Mucosa of rectum (tissue), 2 donors: ENCODE data around the gene CMC2.
A peak's percentile ranks its signal among the peaks of the same experiment; 100 is the strongest.

Source experiments
- H3K27ac ChIP-seq, 2 donors: one replicate each; pipeline ENCODE4 v1.7.0; 2013; ENCODE audit warnings: inconsistent platforms in 2 of 2, low read depth in 2 of 2, low read length in 2 of 2
- H3K27me3 ChIP-seq, 2 donors: one replicate each; pipeline ENCODE4 v1.7.0; 2013; ENCODE audit warnings: low read length in 2 of 2; ENCODE audit not compliant: control insufficient read depth in 2 of 2, insufficient read depth in 2 of 2
- H3K36me3 ChIP-seq, 2 donors: one replicate each; pipeline ENCODE4 v1.7.0; 2013; ENCODE audit warnings: low read length in 2 of 2; ENCODE audit not compliant: control insufficient read depth in 2 of 2, insufficient read depth in 2 of 2
- H3K4me1 ChIP-seq, 2 donors: one replicate each; pipeline ENCODE4 v1.7.0; 2013; ENCODE audit warnings: low read length in 2 of 2, mild to moderate bottlenecking in 1 of 2; ENCODE audit not compliant: control insufficient read depth in 2 of 2, insufficient read depth in 2 of 2
- H3K4me3 ChIP-seq, 2 donors: one replicate each; pipeline ENCODE4 v1.7.0; 2013; ENCODE audit warnings: low read length in 2 of 2
- H3K9ac ChIP-seq, 2 donors: one replicate each; pipeline ENCODE4 v1.7.0; 2013; ENCODE audit warnings: low read length in 2 of 2, low read depth in 1 of 2, mild to moderate bottlenecking in 1 of 2
- H3K9me3 ChIP-seq, 2 donors: one replicate each; pipeline ENCODE4 v1.7.0; 2013; ENCODE audit warnings: low read length in 2 of 2; ENCODE audit not compliant: control insufficient read depth in 2 of 2
- donor health status: healthy.
- donor health status: Normal muscosa, but diverticular disease.

Gene CMC2

DNA sequence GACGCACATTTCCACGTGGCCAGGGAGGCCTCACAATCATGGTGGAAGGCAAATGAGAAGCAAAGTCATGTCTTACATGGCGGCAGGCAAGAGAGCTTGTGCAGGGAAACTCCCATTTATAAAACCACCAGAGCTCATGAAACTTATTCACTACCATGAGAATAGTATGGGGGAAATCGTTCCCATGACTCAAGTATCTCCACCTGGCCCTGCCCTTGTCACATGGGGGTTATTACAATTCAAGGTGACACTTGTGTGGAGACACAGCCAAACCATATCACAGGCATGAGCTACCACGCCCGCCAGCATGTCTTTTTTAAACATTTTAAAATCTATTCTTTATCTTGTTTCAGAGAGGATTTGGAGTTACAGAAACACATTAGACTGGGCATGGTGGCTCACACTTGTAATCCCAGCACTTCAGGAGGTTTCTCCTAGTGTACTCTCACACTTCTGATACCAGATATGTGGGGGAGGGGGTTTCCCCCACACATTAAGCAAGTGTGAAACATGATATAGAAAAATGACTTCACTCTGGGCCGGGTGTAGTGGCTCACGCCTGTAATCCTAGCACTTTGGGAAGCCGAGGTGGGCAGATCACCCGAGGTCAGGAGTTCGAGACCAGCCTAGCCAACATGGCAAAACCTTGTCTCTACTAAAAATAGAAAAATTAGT, 23.4 kb upstream of the CMC2 start:
- H3K27ac ChIP-seq, result no peak overlapping the region
- H3K9ac ChIP-seq, result no peak overlapping the region
- H3K27me3 ChIP-seq, result no peaks in the 10 kb centered on the region
- no peaks in the 10 kb centered on the region for H3K4me1 ChIP-seq
- no peaks in the 10 kb centered on the region for H3K9me3 ChIP-seq
- no peak overlapping the region for H3K4me3 ChIP-seq
- H3K36me3 ChIP-seq, result no peaks in the 10 kb centered on the region

DNA sequence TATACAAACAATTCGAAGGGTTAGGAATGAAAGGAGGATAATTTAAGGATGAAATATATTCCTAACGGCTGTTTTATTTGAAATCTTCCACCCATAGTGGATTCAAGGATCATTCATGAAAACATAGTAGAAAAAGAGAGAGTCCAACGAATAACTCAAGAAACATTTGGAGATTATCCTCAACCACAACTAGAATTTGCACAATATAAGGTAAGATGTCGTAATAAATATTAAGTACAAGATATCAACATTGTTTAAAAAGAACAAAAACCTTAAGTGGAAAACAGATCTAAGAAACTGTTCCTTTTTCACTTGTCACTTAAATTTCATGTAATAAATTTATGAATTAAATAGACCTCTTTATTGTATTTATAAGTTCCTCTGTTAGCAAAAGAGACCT, 19.7 kb upstream of the CMC2 start:
- H3K4me3 ChIP-seq, result no peak overlapping the region
- H3K9ac ChIP-seq, result no peak overlapping the region
- peaks cover under 1 to 11% of the 10 kb centered on the region in 2 donors for H3K36me3 ChIP-seq
- H3K9me3 ChIP-seq, result no peaks in the 10 kb centered on the region
- H3K27ac ChIP-seq, result no peak overlapping the region
- H3K27me3 ChIP-seq, result no peaks in the 10 kb centered on the region
- no peaks in the 10 kb centered on the region for H3K4me1 ChIP-seq

DNA sequence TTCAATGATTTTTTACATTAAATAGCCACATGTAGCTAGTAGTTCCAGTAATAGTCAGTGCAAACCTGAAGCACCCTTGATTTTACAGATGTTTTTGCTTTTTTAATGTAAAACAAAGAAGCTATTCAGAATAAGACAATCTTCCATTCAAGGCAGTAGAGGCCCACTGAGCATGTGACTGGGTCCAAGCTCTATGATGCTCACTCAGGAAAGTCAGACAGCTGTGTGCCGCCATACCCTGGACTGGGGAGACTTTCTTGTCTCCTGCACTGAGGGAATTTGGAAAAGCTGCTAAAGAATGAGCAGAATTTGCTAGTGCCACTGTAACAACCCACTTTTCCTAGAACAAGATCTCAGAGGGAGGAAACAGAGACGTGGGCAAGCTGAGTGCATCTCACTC, 11.8 kb upstream of the CMC2 start:
- H3K36me3 ChIP-seq, result peaks cover 24 to 29% of the 10 kb centered on the region in 2 donors
- H3K27ac ChIP-seq, result no peak overlapping the region
- H3K9me3 ChIP-seq, result no peaks in the 10 kb centered on the region
- H3K4me3 ChIP-seq, result no peak overlapping the region
- H3K9ac ChIP-seq, result no peak overlapping the region
- H3K4me1 ChIP-seq, result no peaks in the 10 kb centered on the region
- H3K27me3 ChIP-seq, result no peaks in the 10 kb centered on the region

DNA sequence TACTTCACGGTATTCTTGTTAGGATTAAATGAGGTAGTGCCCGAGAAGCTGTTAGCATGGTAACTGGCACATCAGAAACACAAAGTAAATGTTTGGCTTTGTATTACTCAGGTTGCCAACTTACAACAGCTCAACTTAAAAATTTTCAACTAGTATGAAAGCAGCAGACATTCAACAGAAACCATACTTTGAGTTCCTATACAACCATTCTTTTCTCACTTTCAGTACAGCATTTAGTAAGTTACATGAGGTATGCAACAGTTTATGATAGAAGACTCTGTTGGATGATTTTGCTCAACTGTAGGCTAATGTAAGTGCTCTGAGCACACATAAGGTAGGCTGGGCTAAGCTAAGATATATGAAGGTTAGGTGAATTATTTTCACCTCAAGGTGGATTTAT, 8.0 kb upstream of the CMC2 start:
- H3K27me3 ChIP-seq, result no peaks in the 10 kb centered on the region
- no peaks in the 10 kb centered on the region for H3K9me3 ChIP-seq
- no peaks in the 10 kb centered on the region for H3K4me1 ChIP-seq
- no peak overlapping the region for H3K27ac ChIP-seq
- no peak overlapping the region for H3K9ac ChIP-seq
- H3K4me3 ChIP-seq, result no peak overlapping the region
- peaks cover 11 to 26% of the 10 kb centered on the region in 2 donors for H3K36me3 ChIP-seq

DNA sequence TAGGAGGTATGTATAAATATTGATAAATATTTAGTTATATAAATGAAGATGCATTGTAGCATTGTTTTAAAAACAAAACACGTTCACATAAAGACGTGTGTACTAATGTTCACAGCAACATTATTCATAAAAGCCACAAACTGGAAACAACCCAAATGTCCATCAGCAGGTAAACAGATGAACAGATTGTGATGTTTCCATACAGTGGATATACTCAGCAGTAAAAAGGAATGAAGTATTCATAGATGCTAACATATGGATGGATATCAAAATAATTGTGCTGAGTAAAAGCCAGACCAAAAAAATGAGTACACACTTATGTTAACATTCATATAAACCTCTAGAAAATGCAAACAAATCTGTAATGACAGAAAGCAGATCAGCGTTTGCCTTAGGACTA, 6.3 kb upstream of the CMC2 start:
- Histone ChIP-seq H3K27me3 (no peaks in the 10 kb centered on the region), H3K9me3 (no peaks in the 10 kb centered on the region), H3K4me3 (no peak overlapping the region), H3K9ac (no peak overlapping the region), H3K4me1 (peaks cover 0 to 5% of the 10 kb centered on the region in 2 donors), H3K36me3 (peaks cover 11 to 16% of the 10 kb centered on the region in 2 donors), H3K27ac (no peak overlapping the region)

DNA sequence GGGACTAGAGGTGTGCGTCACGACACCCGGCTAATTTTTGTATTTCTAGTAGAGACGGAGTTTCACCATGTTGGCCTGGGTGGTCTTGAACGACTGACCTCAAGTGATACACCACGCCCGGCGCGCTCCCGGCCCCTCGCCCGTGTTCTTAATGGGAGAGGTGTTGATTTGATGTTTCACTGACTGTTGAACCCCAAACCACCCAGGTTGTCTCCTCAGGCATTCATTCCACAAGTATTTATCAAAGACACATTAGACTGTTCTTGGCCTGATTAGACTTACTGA, 1.8 kb upstream of the CMC2 start:
- Histone ChIP-seq H3K27me3 (no peaks in the 10 kb centered on the region), H3K4me1 (peaks cover 11 to 18% of the 10 kb centered on the region in 2 donors), H3K9me3 (no peaks in the 10 kb centered on the region), H3K27ac (peak overlapping the region; percentile 100), H3K9ac (peak overlapping the region in 1 of 2 donors; percentile 100), H3K4me3 (peak overlapping the region; percentile 86 to 99), H3K36me3 (peaks cover 3% of the 10 kb centered on the region in 2 donors)

DNA sequence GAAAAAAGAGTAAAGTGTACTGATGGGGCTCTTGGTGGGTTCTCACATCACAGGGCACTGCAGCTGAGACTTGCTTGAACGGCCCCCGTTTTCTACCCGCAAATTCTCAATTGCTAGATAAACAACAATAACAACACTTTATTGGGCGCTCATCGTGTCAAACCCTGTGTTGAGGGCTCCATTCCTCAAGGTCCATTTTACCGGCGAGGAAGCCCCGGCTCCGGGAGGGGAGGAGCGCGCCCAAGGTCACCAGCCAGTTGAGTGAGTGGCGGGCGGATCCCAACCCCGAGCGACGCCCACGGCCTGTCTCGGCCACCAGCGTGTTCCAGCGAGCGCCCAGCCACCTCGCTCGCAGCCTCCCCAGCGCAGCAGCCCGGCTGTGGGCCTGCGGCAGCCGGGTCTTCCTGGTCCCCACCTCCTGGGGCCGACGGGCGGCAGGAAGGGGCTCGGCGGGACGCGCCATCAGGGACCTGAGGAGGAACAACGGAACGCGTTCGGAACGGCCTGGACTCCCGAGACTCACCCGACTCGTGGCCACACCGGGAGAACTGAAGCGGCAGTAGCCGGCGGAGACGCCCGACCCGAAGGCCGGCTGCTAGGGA, 373 bp downstream of the CMC2 start:
- Histone ChIP-seq H3K9ac (peak overlapping the region; percentile 98 to 100), H3K36me3 (no peaks in the 10 kb centered on the region), H3K4me1 (peaks cover 16 to 22% of the 10 kb centered on the region in 2 donors), H3K4me3 (peak overlapping the region; percentile 86 to 99), H3K9me3 (no peaks in the 10 kb centered on the region), H3K27me3 (no peaks in the 10 kb centered on the region), H3K27ac (peak overlapping the region; percentile 100)

DNA sequence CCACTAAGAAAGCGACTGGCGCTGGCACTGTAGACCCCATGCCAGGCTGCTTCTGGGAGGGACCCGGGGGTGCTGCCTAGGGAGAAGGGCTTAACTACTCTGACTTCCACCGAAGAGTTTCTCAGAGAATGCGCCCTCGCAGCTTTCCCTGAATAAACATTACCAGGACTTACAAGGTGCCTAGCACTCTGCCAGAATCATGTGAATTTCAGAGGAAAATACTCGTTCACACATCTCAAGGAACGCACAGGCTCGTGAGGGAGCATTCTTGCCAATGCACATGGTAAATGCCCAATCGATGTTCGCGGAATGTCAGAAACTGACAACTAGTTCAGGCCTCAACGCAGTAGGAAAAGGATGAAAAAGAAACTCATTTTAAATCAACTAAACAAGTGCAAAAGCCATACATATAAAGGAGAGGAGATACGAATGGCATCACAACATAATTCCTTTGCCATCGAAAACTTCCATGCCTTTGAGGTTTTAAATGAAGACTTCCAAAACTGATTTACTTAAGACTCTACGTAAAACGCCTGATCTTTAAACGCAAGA, 999 bp downstream of the CMC2 start:
- Histone ChIP-seq H3K36me3 (no peaks in the 10 kb centered on the region), H3K9ac (peak overlapping the region; percentile 98 to 100), H3K27ac (peak overlapping the region; percentile 100), H3K9me3 (no peaks in the 10 kb centered on the region), H3K4me3 (peak overlapping the region; percentile 86 to 99), H3K27me3 (no peaks in the 10 kb centered on the region), H3K4me1 (peaks cover 17 to 22% of the 10 kb centered on the region in 2 donors)

DNA sequence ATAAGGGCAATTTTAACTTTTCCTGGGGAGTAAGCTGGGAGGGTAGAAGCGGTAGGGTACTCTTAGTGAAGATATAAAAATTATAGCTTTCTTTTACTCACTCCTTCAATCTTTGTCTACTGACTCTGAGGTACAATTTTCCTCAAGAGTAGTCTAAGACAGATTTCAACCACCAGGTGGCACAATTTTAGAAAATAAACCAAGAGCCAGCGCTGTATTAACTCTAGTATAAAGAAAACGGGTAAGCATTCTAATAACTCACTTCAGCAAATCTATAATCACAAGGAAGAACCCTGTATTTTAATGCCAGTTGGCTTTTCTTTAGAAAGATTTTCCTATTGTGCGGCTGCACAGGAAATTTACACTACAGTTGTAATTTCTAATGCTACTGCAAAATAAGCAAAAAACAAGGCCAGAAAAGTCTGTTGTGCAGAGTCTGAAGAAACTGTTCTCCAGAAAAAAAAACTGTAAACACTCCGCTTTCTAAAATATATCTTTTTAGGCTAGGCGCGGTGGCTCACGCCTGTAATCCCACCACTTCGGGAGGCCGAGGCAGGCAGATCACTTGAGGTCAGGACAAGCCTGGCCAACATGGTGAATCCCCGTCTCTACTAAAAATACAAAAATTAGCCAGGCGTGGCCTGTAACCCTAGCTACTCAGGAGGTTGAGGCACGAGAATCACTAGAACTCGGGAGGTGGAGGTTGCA, 1.9 kb downstream of the CMC2 start:
- Histone ChIP-seq H3K27ac (peak overlapping the region; percentile 48 to 58), H3K9me3 (no peaks in the 10 kb centered on the region), H3K4me1 (peaks cover 17 to 22% of the 10 kb centered on the region in 2 donors), H3K4me3 (peak overlapping the region; percentile 48 to 66), H3K27me3 (no peaks in the 10 kb centered on the region), H3K9ac (peak overlapping the region in 1 of 2 donors; percentile 49), H3K36me3 (no peaks in the 10 kb centered on the region)
